ENCODE results near the gene TRIP13. TPM values are rescaled to one million over a fixed set of nuclear protein-coding genes. Genes with fewer than 3 reads are reported as not detected.

TRIP13 gene
- total and polyA plus RNA-seq, 2 of the 4 experiments (the other 2 are of a cell fraction), result 17.1 to 35.5 TPM

DNA sequence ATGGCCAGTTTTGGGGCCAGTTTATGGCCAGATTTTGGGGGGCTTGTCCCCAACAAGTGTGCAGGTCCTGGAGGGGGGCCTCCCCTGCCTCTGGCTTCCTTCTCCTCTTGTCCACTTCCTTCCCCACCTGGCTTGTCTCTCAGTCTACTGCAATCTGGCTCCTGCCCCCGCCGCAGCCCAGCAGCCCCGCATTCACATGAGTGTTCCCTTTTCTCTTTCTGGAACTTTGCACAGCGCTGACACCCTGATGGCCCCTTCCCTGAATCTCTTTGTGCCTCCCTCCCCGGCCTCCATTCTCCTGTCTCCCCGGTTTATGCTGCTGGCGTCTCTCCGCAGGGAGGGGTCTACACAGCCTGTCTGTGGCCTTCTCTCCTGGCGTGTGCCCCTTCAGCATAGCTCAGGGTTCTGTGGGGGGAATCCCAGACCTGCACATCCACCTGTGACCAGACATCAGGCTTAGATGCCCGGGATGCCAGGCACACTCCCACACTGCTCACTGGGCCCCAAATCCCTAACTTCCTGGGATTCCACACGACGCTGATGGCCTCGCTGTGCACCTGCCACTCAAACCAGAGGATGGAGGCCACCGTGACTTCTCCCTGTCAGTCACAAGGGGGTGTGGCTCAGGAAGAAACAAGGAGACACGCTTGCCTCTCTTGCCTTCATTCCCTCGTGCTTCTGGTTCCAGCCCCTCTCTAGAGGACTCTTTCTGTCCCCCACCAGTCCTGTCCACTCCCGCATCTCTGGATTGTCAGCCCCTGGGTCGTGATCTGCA lies 17.5 kb downstream of the TRIP13 start:
- no peak overlapping the region for H2AK9ac ChIP-seq (replicated peaks; ENCODE audit: low read depth, low read length, poor library complexity)
- ChIA-PET CTCF (no interaction called here), POLR2A (ENCODE audit: unreplicated experiment) (no interaction called here)
- peaks cover 22% of the 10 kb centered on the region for H3K36me3 ChIP-seq (ENCODE audit: control insufficient read depth, insufficient read depth, low read length)
- no peak overlapping the region for H3K56ac ChIP-seq (ENCODE audit: extremely low read depth, insufficient read depth, low read length)
- H3K9me3 ChIP-seq (ENCODE audit: control insufficient read depth, insufficient read depth, low read length), result no peaks in the 10 kb centered on the region
- H4K8ac ChIP-seq (ENCODE audit: low read depth in 2 of 2, low read length in 2 of 2), result no peak overlapping the region
- no peak overlapping the region for H3K4ac ChIP-seq (ENCODE audit: low read depth, low read length)
- no peak overlapping the region for H2BK15ac ChIP-seq (ENCODE audit: low read depth, low read length)
- H3K23ac ChIP-seq (ENCODE audit: low read depth, low read length), result no peak overlapping the region
- no peak for DNase-seq
- no peaks in the 10 kb centered on the region for H3K27me3 ChIP-seq (ENCODE audit: control insufficient read depth, insufficient read depth, low read length)
- peaks cover 5 to 7% of the 10 kb centered on the region in 2 experiments; a peak in 3 of 4 replicates for H3K79me1 ChIP-seq (ENCODE audit: low read depth in 1 of 2, low read length in 2 of 2)
- no TSS peak for BruUV-seq (replicated peaks)
- H4K91ac ChIP-seq (ENCODE audit: insufficient read depth, low read depth, low read length), result no peak overlapping the region
- no peak overlapping the region for H3K4me3 ChIP-seq (ENCODE audit: insufficient read depth, low read depth, low read length)
- no peak overlapping the region for H2AK5ac ChIP-seq (ENCODE audit: low read depth, low read length)
- H2AFZ ChIP-seq (replicated peaks; ENCODE audit: low read length, poor library complexity), result no peak overlapping the region
- TF ChIP-seq CHD1 (IDR thresholded peaks at IDR 0.05; ENCODE audit: low read depth, low read length), result no peak
- TF ChIP-seq RCOR1 (IDR thresholded peaks at IDR 0.05; ENCODE audit: insufficient replicate concordance, low read length), result no peak
- dilution Hi-C loops (cut with HindIII; ENCODE audit: low sequenced_read_pairs, unreplicated experiment), result no loop called here
- no peak overlapping the region for H3K27ac ChIP-seq (ENCODE audit: insufficient read depth, low read length)
- H3K18ac ChIP-seq (ENCODE audit: low read depth, low read length), result no peak overlapping the region
- H3K9ac ChIP-seq (ENCODE audit: low read depth, low read length), result no peak overlapping the region
- no peak overlapping the region for H4K5ac ChIP-seq (ENCODE audit: low read depth, low read length)
- intact Hi-C loops (cut with micrococcal nuclease), result loop anchor here (10.0 kb wide), 2 partner anchors 435 to 595 kb away; no protein-coding TSS in a partner anchor
- no peak overlapping the region for H3K14ac ChIP-seq (replicated peaks; ENCODE audit: low read depth, low read length)
- H2BK120ac ChIP-seq (ENCODE audit: low read depth, low read length), result no peak overlapping the region
- H2BK5ac ChIP-seq (ENCODE audit: low read depth, low read length, poor library complexity, severe bottlenecking), result no peak overlapping the region
- H3K4me2 ChIP-seq (ENCODE audit: low read depth, low read length), result no peak overlapping the region
- in situ Hi-C loops (cut with MboI; ENCODE audit: low sequenced_read_pairs), result no loop called here
- H2BK20ac ChIP-seq (ENCODE audit: low read depth, low read length), result no peak overlapping the region
- ATAC-seq (ENCODE audit: low read depth), result no peak
- no peaks in the 10 kb centered on the region; the same call in 1 of the 2 replicates for H3K9me1 ChIP-seq (ENCODE audit: insufficient read depth, low read length)
- no peaks in the 10 kb centered on the region for H4K20me1 ChIP-seq (ENCODE audit: insufficient read depth, low read length)
- WGBS, 2 experiments (ENCODE audit: extremely low coverage in 2 of 2, insufficient read length in 1 of 2), result 89% methylated on average over 8 of the region's 18 CpGs; no CpG with 5 or more reads in 1 of the 2 experiments
- H3K4me1 ChIP-seq (ENCODE audit: control insufficient read depth, insufficient read depth, low read length), result 0 out of 2 replicates have a peak, but pooled peaks cover 3% of the 10 kb centered on the region

Data from IMR-90 (cell line).